Measurements from ENCODE around the gene SPRING1.

Gene SPRING1

GRCh38 chr12:116695464-116695725 is 42.5 kb downstream of the SPRING1 start:
- no peak overlapping the region for H3K4me3 ChIP-seq (ENCODE audit: low read depth, low read length)
- no peak for TF ChIP-seq CTCF (IDR thresholded peaks at IDR 0.05; ENCODE audit: low read depth, low read length)

- no peak overlapping the region for H3K4me3 ChIP-seq (ENCODE audit: low read depth, low read length)
- TF ChIP-seq CTCF (IDR thresholded peaks at IDR 0.05; ENCODE audit: low read depth, low read length), result no peak
Measured at GRCh38 chr12:116694653-116695463, 43.0 kb downstream of the SPRING1 start.

GRCh38 chr12:116693286-116694227 is 44.3 kb downstream of the SPRING1 start:
- H3K4me3 ChIP-seq (ENCODE audit: low read depth, low read length), result no peak overlapping the region
- TF ChIP-seq CTCF (IDR thresholded peaks at IDR 0.05; ENCODE audit: low read depth, low read length), result no peak

DNA sequence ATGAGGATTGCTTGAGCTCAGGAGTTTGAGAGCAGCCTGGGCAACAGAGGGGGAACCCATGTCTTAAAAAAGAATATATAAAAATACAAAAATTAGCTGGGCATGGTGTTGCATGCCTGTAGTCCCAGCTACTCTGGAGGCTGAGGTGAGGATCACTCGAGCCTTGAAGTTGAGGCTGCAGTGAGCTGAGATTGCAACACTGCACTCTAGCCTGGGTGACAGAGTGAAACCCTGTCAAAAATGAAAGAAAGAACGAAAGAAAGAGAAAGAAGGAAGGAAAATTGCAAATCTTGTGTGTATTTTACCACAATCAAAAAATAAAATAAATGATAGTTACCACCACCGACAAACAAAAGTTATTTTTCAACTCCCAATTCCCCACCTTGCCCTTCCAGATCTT is 45.3 kb downstream of the SPRING1 start:
- H3K4me3 ChIP-seq (ENCODE audit: low read depth, low read length), result no peak overlapping the region
- no peak for TF ChIP-seq CTCF (IDR thresholded peaks at IDR 0.05; ENCODE audit: low read depth, low read length)

DNA sequence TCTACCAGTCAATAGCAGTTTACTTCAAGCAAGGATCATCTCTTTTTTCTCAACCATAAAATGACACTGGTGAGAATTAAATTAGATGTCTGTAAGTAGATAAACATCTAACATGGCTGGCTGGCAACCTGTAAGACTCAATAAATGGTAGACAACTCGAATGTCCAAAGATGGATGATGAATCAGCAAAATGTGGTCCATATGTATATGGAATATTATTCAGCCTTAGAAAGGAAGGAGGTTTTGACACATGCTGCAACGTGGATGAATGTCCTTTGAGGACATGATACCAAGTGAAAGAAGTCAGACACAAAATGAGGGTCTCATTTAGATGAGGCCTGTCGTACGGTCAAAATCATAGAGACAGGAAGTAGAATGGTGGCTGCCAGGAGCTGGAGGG is 46.2 kb downstream of the SPRING1 start:
- no peak overlapping the region for H3K4me3 ChIP-seq (ENCODE audit: low read depth, low read length)
- no peak for TF ChIP-seq CTCF (IDR thresholded peaks at IDR 0.05; ENCODE audit: low read depth, low read length)

GRCh38 chr12:116691205-116691604 is 46.7 kb downstream of the SPRING1 start:
- TF ChIP-seq CTCF (IDR thresholded peaks at IDR 0.05; ENCODE audit: low read depth, low read length), result no peak
- no peak overlapping the region for H3K4me3 ChIP-seq (ENCODE audit: low read depth, low read length)

Data from WI38 (cell line).